HepG2 (cell line): ENCODE results near the gene PA2G4. TPM values are rescaled to one million over a fixed set of nuclear protein-coding genes. Genes with fewer than 3 reads are reported as not detected.

ENCODE experiments used
- ADNP ChIP-seq: sonication (generic); formaldehyde crosslinking; IDR thresholded peaks from 2 replicates; pipeline ENCODE4 v1.4.0; 2020; ENCODE audit warnings: missing genetic modification reagents
- ATF1 ChIP-seq: IDR thresholded peaks from 2 replicates; pipeline ENCODE4 v1.6.1; 2016; ENCODE audit warnings: mild to moderate bottlenecking, control low read depth
- ATF7-NPFF ChIP-seq: sonication (generic); formaldehyde crosslinking; IDR thresholded peaks from 2 replicates; pipeline ENCODE4 v1.8.1; 2023; ENCODE audit warnings: mild to moderate bottlenecking, low read depth, missing genetic modification reagents, moderate library complexity
- FOSL2 ChIP-seq: sonication (generic); formaldehyde crosslinking; IDR thresholded peaks from 2 replicates; pipeline ENCODE4 v1.4.0; 2020; ENCODE audit warnings: missing genetic modification reagents
- FOXP1 ChIP-seq, 2 experiments: fragments of 450-650 bp in 1 of 2; IDR thresholded peaks; 2 replicates each; pipeline ENCODE4 v1.6.1; 2017 to 2018; ENCODE audit warnings: antibody characterized with exemption in 1 of 2
- KDM1A ChIP-seq: IDR thresholded peaks from 2 replicates; pipeline ENCODE4 v1.6.1; 2016; ENCODE audit warnings: missing compliant biosample characterization
- KMT2B ChIP-seq: IDR thresholded peaks from 2 replicates; pipeline ENCODE4 v1.6.1; 2016; ENCODE audit warnings: missing genetic modification reagents, missing compliant biosample characterization
- PAWR ChIP-seq: sonication (generic); formaldehyde crosslinking; IDR thresholded peaks from 2 replicates; pipeline ENCODE4 v1.4.0; 2020; ENCODE audit warnings: missing genetic modification reagents, mild to moderate bottlenecking, borderline replicate concordance
- SALL1 ChIP-seq: sonication (generic); formaldehyde crosslinking; IDR thresholded peaks from 2 replicates; pipeline ENCODE4 v1.8.0; 2022; ENCODE audit warnings: mild to moderate bottlenecking, missing genetic modification reagents
- SALL2 ChIP-seq: sonication (generic); formaldehyde crosslinking; IDR thresholded peaks from 2 replicates; pipeline ENCODE4 v1.8.1; 2023; ENCODE audit warnings: mild to moderate bottlenecking, missing genetic modification reagents, inconsistent platforms
- SRSF9 ChIP-seq: fragments of 200-400 bp; formaldehyde crosslinking; IDR thresholded peaks from 2 replicates; pipeline ENCODE4 v1.6.1; 2018; ENCODE audit warnings: borderline replicate concordance, mild to moderate bottlenecking, low read depth, low read length; ENCODE audit not compliant: insufficient read depth, poor library complexity, severe bottlenecking
- TCF12 ChIP-seq, 2 experiments: fragments of 450-650 bp in 1 of 2; sonication (generic) in 1 of 2; formaldehyde crosslinking in 1 of 2; IDR thresholded peaks; 2 replicates each; pipeline versions ENCODE4 v1.6.1 to v1.8.0; 2017 to 2022; ENCODE audit warnings: antibody characterized with exemption in 1 of 2, mild to moderate bottlenecking in 1 of 2, missing genetic modification reagents in 1 of 2, moderate library complexity in 1 of 2
- ZNF264 ChIP-seq: sonication (generic); formaldehyde crosslinking; IDR thresholded peaks from 2 replicates; pipeline ENCODE4 v1.4.0; 2020; ENCODE audit warnings: missing genetic modification reagents
- ZNF460 ChIP-seq: sonication (generic); formaldehyde crosslinking; IDR thresholded peaks from 2 replicates; pipeline ENCODE4 v1.5.1; 2020; ENCODE audit warnings: missing genetic modification reagents, mild to moderate bottlenecking, borderline replicate concordance
- ZNF552 ChIP-seq: sonication (generic); formaldehyde crosslinking; IDR thresholded peaks from 2 replicates; pipeline ENCODE4 v1.9.0; 2022; ENCODE audit warnings: missing genetic modification reagents, mild to moderate bottlenecking, borderline replicate concordance
- ZNF572 ChIP-seq: sonication (generic); formaldehyde crosslinking; IDR thresholded peaks from 2 replicates; pipeline ENCODE4 v1.5.1; 2020; ENCODE audit warnings: mild to moderate bottlenecking, missing genetic modification reagents
- ZNF703 ChIP-seq: sonication (generic); formaldehyde crosslinking; IDR thresholded peaks from 2 replicates; pipeline ENCODE4 v1.5.1; 2020; ENCODE audit warnings: missing genetic modification reagents, mild to moderate bottlenecking, moderate library complexity, borderline replicate concordance
- ZNF709 ChIP-seq: sonication (generic); formaldehyde crosslinking; IDR thresholded peaks from 2 replicates; pipeline ENCODE4 v1.5.0; 2020; ENCODE audit warnings: mild to moderate bottlenecking, missing genetic modification reagents
- ZNF713 ChIP-seq: sonication (generic); formaldehyde crosslinking; IDR thresholded peaks from 2 replicates; pipeline ENCODE4 v1.4.0; 2020; ENCODE audit warnings: mild to moderate bottlenecking, missing genetic modification reagents
- ZNF768 ChIP-seq: sonication (generic); formaldehyde crosslinking; IDR thresholded peaks from 2 replicates; pipeline ENCODE4 v1.4.0; 2020; ENCODE audit warnings: missing genetic modification reagents
- ZNF83 ChIP-seq: sonication (generic); formaldehyde crosslinking; IDR thresholded peaks from 2 replicates; pipeline ENCODE4 v1.4.0; 2020; ENCODE audit warnings: missing genetic modification reagents, mild to moderate bottlenecking, borderline replicate concordance
- ZNF879 ChIP-seq: sonication (generic); formaldehyde crosslinking; IDR thresholded peaks from 2 replicates; pipeline ENCODE4 v1.8.1; 2023; ENCODE audit warnings: missing genetic modification reagents
- polyA plus RNA-seq, 8 experiments: library from polyadenylated mRNA; depleted of rRNA in 3 of 8; stranded (reverse) in 7 of 8; unstranded in 1 of 8; fragments of >200 nt; fragmentation: Illumina TruSeq in 4 of 8; extraction: Trizol in 4 of 8; gene quantifications; 2 replicates each; pipeline versions ENCODE4 v1.2.1 to v1.2.3, GENCODE V29; 2011 to 2016; ENCODE audit warnings: low read depth in 4 of 8, missing spikeins in 1 of 8, mixed read lengths in 1 of 8; ENCODE audit not compliant: insufficient read depth in 1 of 8
- total RNA-seq, 5 experiments: library from RNA; depleted of rRNA; stranded (reverse); fragments of >200 nt; fragmentation: Illumina TruSeq; extraction: Trizol; gene quantifications; 2 replicates each; pipeline ENCODE4 v1.2.3, GENCODE V29; 2016; ENCODE audit warnings: low read depth in 1 of 5
- TF ChIP-seq, protein P1 (sequence below): sonication (generic); formaldehyde crosslinking; IDR thresholded peaks from 2 replicates; pipeline ENCODE4 v1.8.0; 2022; ENCODE audit warnings: mild to moderate bottlenecking, missing genetic modification reagents; ENCODE audit not compliant: insufficient replicate concordance
- TF ChIP-seq, protein P2 (sequence below): sonication (generic); formaldehyde crosslinking; IDR thresholded peaks from 2 replicates; pipeline ENCODE4 v1.8.0; 2022; ENCODE audit warnings: mild to moderate bottlenecking, missing genetic modification reagents, moderate library complexity
- TF ChIP-seq, protein P3 (sequence below): sonication (generic); formaldehyde crosslinking; IDR thresholded peaks from 2 replicates; pipeline ENCODE4 v1.5.0; 2020; ENCODE audit warnings: missing genetic modification reagents, mild to moderate bottlenecking, borderline replicate concordance
- TF ChIP-seq, protein P4 (sequence below): IDR thresholded peaks from 2 replicates; pipeline ENCODE4 v1.6.1; 2016; ENCODE audit warnings: control low read depth

Gene PA2G4
- total and polyA plus RNA-seq, 2 of the 13 experiments (the other 11 are each of a cell fraction or from before 2014, with no cell fraction given), result 147 to 240 TPM

DNA sequence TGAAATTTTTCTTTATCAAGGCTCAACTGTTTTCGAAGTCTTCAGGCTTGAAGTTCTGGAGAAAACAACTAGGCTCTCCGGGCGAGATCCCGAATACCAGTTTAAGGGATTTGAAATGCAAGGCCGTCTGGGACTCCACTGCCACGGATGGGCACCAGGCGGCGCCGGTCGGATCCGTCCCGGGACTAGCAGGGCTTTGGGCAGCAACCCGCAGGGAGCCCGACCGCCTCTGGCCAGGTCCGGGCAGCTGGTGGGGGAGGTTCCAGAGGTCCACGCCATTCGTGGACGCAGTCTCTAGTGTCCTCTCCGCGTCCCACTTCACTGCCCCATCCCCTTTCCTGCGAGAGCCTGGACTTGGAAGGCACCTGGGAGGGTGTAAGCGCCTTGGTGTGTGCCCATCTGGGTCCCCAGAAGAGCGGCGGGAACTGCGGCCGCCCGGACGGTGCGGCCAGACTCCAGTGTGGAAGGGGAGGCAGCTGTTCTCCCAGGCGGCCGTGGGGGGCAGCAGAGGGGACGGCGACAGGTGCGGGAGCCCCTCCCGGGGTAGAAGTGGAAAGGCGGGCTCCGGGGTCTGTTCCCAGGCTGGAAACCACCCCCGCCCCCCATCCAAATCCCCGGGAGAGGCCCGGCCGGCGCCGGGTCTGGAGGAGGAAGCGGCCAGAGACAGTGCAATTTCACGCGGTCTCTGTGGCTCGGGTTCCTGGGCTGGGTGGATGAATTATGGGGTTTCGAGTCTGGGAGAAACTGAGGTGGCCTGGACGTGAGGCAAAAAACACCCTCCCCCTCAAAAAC lies 25.2 kb upstream of the PA2G4 start (continued):
- TF ChIP-seq, protein P1, sequence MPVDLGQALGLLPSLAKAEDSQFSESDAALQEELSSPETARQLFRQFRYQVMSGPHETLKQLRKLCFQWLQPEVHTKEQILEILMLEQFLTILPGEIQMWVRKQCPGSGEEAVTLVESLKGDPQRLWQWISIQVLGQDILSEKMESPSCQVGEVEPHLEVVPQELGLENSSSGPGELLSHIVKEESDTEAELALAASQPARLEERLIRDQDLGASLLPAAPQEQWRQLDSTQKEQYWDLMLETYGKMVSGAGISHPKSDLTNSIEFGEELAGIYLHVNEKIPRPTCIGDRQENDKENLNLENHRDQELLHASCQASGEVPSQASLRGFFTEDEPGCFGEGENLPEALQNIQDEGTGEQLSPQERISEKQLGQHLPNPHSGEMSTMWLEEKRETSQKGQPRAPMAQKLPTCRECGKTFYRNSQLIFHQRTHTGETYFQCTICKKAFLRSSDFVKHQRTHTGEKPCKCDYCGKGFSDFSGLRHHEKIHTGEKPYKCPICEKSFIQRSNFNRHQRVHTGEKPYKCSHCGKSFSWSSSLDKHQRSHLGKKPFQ (CRISPR knock-in tag), result peak; percentile 5
- TF ChIP-seq, protein P2, sequence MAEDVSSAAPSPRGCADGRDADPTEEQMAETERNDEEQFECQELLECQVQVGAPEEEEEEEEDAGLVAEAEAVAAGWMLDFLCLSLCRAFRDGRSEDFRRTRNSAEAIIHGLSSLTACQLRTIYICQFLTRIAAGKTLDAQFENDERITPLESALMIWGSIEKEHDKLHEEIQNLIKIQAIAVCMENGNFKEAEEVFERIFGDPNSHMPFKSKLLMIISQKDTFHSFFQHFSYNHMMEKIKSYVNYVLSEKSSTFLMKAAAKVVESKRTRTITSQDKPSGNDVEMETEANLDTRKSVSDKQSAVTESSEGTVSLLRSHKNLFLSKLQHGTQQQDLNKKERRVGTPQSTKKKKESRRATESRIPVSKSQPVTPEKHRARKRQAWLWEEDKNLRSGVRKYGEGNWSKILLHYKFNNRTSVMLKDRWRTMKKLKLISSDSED (CRISPR knock-in tag), result no peak
- TF ChIP-seq TCF12 (IDR thresholded peaks at IDR 0.05) (no peak), TCF12 (CRISPR knock-in tag; IDR thresholded peaks at IDR 0.05) (no peak), ADNP (CRISPR knock-in tag) (no peak), ATF7-NPFF (CRISPR knock-in tag) (no peak), ZNF703 (CRISPR knock-in tag) (peak; percentile 11; the same call in 1 of the 2 replicates), ZNF83 (CRISPR knock-in tag) (no peak), SRSF9 (no peak), ZNF879 (CRISPR knock-in tag) (no peak), ZNF713 (no peak), ZNF709 (CRISPR knock-in tag) (no peak), ATF1 (CRISPR knock-in tag) (no peak), ZNF768 (CRISPR knock-in tag) (peak; percentile 77), SALL2 (peak; percentile 59; the same call in 1 of the 2 replicates), KDM1A (CRISPR knock-in tag) (no peak), ZNF264 (CRISPR knock-in tag) (0 out of 2 replicates have a peak, but pooled peaks have one; percentile 22), ZNF552 (CRISPR knock-in tag) (no peak), PAWR (CRISPR knock-in tag) (no peak), ZNF572 (0 out of 2 replicates have a peak, but pooled peaks have one; percentile 72), KMT2B (CRISPR knock-in tag) (0 out of 2 replicates have a peak, but pooled peaks have one; percentile 48), FOXP1 (IDR thresholded peaks at IDR 0.05) (no peak), FOXP1 (CRISPR knock-in tag; IDR thresholded peaks at IDR 0.05) (0 out of 2 replicates have a peak, but pooled peaks have one; percentile 23), FOSL2 (peak; percentile 1; the same call in 1 of the 2 replicates), SALL1 (CRISPR knock-in tag) (peak; percentile 59), ZNF460 (CRISPR knock-in tag) (no peak; the same call in 1 of the 2 replicates)
- TF ChIP-seq, protein P3, sequence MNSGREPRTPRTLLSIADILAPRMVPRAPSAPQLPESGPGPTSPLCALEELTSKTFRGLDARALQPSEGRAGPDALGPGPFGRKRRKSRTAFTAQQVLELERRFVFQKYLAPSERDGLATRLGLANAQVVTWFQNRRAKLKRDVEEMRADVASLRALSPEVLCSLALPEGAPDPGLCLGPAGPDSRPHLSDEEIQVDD, result no peak; the same call in 1 of the 2 replicates
- TF ChIP-seq, protein P4, sequence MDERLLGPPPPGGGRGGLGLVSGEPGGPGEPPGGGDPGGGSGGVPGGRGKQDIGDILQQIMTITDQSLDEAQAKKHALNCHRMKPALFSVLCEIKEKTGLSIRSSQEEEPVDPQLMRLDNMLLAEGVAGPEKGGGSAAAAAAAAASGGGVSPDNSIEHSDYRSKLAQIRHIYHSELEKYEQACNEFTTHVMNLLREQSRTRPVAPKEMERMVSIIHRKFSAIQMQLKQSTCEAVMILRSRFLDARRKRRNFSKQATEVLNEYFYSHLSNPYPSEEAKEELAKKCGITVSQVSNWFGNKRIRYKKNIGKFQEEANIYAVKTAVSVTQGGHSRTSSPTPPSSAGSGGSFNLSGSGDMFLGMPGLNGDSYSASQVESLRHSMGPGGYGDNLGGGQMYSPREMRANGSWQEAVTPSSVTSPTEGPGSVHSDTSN, result no peak
